NCI-H2227 (cell line): Measurements from ENCODE around the gene STRIT1.

Experiments
- DNase-seq: peaks from one replicate; lab custom pipeline; 2025; ENCODE audit not compliant: unreplicated experiment; lab: John Stamatoyannopoulos, UW

STRIT1 gene

GRCh38 chr3:155293516-155293915, at the start of gene STRIT1:
STRIT1 (minus strand) TSS chr3:155293683.
- DNase-seq, result no peak

- DNase-seq, result no peak
Observed at GRCh38 chr3:155342344-155342743, 48.9 kb upstream of the STRIT1 start.

- DNase-seq, result no peak
Observed at GRCh38 chr3:155339052-155339451, 45.6 kb upstream of the STRIT1 start.

GRCh38 chr3:155335724-155336354, 42.4 kb upstream of the STRIT1 start:
- no peak for DNase-seq

- no peak for DNase-seq
Observed at GRCh38 chr3:155334914-155335723, 41.6 kb upstream of the STRIT1 start.

- DNase-seq, result no peak
Observed at GRCh38 chr3:155334215-155334913, 40.9 kb upstream of the STRIT1 start.

GRCh38 chr3:155332716-155333115, 39.2 kb upstream of the STRIT1 start:
- no peak for DNase-seq

GRCh38 chr3:155331078-155331477, 37.6 kb upstream of the STRIT1 start:
- DNase-seq, result no peak

- no peak for DNase-seq
Observed at GRCh38 chr3:155330370-155330769, 36.9 kb upstream of the STRIT1 start.

- DNase-seq, result no peak
Observed at GRCh38 chr3:155329513-155330048, 36.1 kb upstream of the STRIT1 start.

GRCh38 chr3:155327871-155328270, 34.4 kb upstream of the STRIT1 start:
- no peak for DNase-seq

- no peak for DNase-seq
Observed at GRCh38 chr3:155327430-155327829, 33.9 kb upstream of the STRIT1 start.

- DNase-seq, result no peak
Observed at GRCh38 chr3:155326901-155327300, 33.4 kb upstream of the STRIT1 start.

GRCh38 chr3:155326244-155326643, 32.8 kb upstream of the STRIT1 start:
- DNase-seq, result no peak

GRCh38 chr3:155325263-155325835, 31.9 kb upstream of the STRIT1 start:
- DNase-seq, result peak; percentile 47

GRCh38 chr3:155323063-155323666, 29.7 kb upstream of the STRIT1 start:
- DNase-seq, result peak; percentile 67

GRCh38 chr3:155321418-155321817, 27.9 kb upstream of the STRIT1 start:
- no peak for DNase-seq

- no peak for DNase-seq
Observed at GRCh38 chr3:155320934-155321333, 27.5 kb upstream of the STRIT1 start.

- no peak for DNase-seq
Observed at GRCh38 chr3:155318740-155319139, 25.3 kb upstream of the STRIT1 start.

- DNase-seq, result no peak
Observed at GRCh38 chr3:155317211-155317610, 23.7 kb upstream of the STRIT1 start.

GRCh38 chr3:155316426-155316825, 22.9 kb upstream of the STRIT1 start:
- no peak for DNase-seq
